ENCODE results near the gene SEPHS1. TPM values are rescaled to one million over a fixed set of nuclear protein-coding genes. Genes with fewer than 3 reads are reported as not detected.

SEPHS1 gene
- total and polyA plus RNA-seq, 2 donors (not counting 3 experiments of a cell fraction or from before 2014, with no cell fraction given) = 40.6 to 55.4 TPM

DNA sequence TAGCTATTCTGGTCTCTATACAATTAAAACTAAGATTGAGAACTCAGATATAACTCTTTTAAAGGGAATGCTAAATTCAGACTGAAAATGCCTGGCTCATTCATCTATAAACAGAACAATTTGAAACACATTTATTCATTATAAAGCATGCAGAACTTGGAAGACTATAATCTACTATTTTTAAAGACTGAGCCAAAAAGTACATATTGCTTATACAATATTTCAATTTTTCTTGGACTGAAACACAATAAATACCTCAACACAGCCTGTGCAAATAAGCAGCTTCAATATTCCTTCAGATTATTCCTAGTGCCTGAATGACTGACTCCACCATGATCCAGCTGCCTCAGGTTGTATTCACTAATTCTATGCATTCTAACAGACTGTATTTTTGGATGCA is 32.7 kb downstream of the SEPHS1 start:
- TF ChIP-seq JUN (IDR thresholded peaks at IDR 0.05; ENCODE audit: borderline replicate concordance, insufficient read depth, insufficient read length, low read depth) (no peak), POLR2A (IDR thresholded peaks at IDR 0.05; ENCODE audit: low read depth, low read length) (no peak), EZH2 (IDR thresholded peaks at IDR 0.05; ENCODE audit: borderline replicate concordance, low read depth, low read length, severe bottlenecking) (no peak)
- TF ChIP-seq, protein P1, sequence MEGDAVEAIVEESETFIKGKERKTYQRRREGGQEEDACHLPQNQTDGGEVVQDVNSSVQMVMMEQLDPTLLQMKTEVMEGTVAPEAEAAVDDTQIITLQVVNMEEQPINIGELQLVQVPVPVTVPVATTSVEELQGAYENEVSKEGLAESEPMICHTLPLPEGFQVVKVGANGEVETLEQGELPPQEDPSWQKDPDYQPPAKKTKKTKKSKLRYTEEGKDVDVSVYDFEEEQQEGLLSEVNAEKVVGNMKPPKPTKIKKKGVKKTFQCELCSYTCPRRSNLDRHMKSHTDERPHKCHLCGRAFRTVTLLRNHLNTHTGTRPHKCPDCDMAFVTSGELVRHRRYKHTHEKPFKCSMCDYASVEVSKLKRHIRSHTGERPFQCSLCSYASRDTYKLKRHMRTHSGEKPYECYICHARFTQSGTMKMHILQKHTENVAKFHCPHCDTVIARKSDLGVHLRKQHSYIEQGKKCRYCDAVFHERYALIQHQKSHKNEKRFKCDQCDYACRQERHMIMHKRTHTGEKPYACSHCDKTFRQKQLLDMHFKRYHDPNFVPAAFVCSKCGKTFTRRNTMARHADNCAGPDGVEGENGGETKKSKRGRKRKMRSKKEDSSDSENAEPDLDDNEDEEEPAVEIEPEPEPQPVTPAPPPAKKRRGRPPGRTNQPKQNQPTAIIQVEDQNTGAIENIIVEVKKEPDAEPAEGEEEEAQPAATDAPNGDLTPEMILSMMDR (IDR thresholded peaks at IDR 0.05; ENCODE audit: extremely low read depth in 1 of 2, insufficient read depth in 1 of 2, low read depth in 1 of 2, low read length in 2 of 2) = no peak
- DNase-seq (ENCODE audit: low read depth, low spot score) (no peak), FAIRE-seq (no peak)
- Histone ChIP-seq H3K9me1 (replicated peaks; ENCODE audit: control insufficient read depth, extremely low read depth, insufficient read depth, low read length) (no peaks in the 10 kb centered on the region), H3K4me2 (ENCODE audit: insufficient read depth, low read length) (no peak overlapping the region), H3K79me2 (ENCODE audit: control insufficient read depth, insufficient read depth, low read length) (no peaks in the 10 kb centered on the region), H3K36me3 (ENCODE audit: control insufficient read depth in 2 of 2, extremely low read depth in 1 of 2, insufficient read depth in 2 of 2, low read length in 2 of 2) (peaks cover 0 to 2% of the 10 kb centered on the region in 2 experiments), H3K4me1 (ENCODE audit: control insufficient read depth, extremely low read depth, insufficient read depth, low read length) (peaks cover 4% of the 10 kb centered on the region), H4K20me1 (replicated peaks; ENCODE audit: control insufficient read depth, extremely low read depth, insufficient read depth, low read length) (no peaks in the 10 kb centered on the region), H2AFZ (ENCODE audit: low read depth, low read length) (no peak overlapping the region), H3K9me3 (replicated peaks; ENCODE audit: control insufficient read depth, insufficient read depth, low read length) (no peaks in the 10 kb centered on the region), H3K9ac (replicated peaks; ENCODE audit: extremely low read depth, insufficient read depth, low read length) (no peak overlapping the region), H3K4me3 (replicated peaks in 1 of 3; ENCODE audit: insufficient read depth in 1 of 3, low read depth in 1 of 3, low read length in 3 of 3) (no peak overlapping the region), H3K27ac (ENCODE audit: insufficient read depth, low read depth, low read length) (no peak overlapping the region), H3K27me3 (ENCODE audit: control insufficient read depth in 2 of 2, insufficient read depth in 2 of 2, low read length in 2 of 2) (no peaks in the 10 kb centered on the region)
- intact Hi-C loops (cut with micrococcal nuclease) = no loop called here
- POLR2A ChIA-PET = no interaction called here
- no TSS peak for BruUV-seq (replicated peaks)
- CTCF ChIA-PET = interaction anchor here (2.1 to 3.9 kb wide), 2 partner anchors 12 to 16 kb away, joined by 7 to 40 read pairs; partner anchors contain the start of gene PHYH
- dilution Hi-C loops (cut with MboI; ENCODE audit: extremely low pct_ligation_motif_present, low sequenced_read_pairs) = no loop called here

DNA sequence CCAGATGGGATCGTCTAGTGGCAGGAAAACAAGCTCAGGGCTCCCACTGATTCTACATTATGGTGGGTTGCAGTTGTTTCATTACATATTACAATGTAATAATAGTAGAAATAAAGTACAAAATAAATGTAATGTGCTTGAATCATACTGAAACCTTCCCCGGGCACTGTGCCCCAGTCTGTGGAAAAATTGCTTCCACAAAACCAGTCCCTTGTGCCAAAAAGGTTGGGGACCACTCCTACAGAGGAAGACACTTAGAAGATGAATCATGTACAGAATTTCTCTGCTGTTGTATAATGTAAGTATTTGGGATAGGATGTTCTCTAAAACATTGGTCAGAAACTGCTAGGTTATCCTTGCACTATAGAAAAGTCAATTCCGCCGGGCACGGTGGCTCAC is 36.9 kb downstream of the SEPHS1 start:
- Histone ChIP-seq H3K27me3 (ENCODE audit: control insufficient read depth in 2 of 2, insufficient read depth in 2 of 2, low read length in 2 of 2) (no peaks in the 10 kb centered on the region), H3K27ac (ENCODE audit: insufficient read depth, low read depth, low read length) (no peak overlapping the region), H3K4me2 (ENCODE audit: insufficient read depth, low read length) (no peak overlapping the region), H2AFZ (ENCODE audit: low read depth, low read length) (no peak overlapping the region), H3K9ac (replicated peaks; ENCODE audit: extremely low read depth, insufficient read depth, low read length) (no peak overlapping the region), H3K79me2 (ENCODE audit: control insufficient read depth, insufficient read depth, low read length) (no peaks in the 10 kb centered on the region), H3K9me3 (replicated peaks; ENCODE audit: control insufficient read depth, insufficient read depth, low read length) (no peaks in the 10 kb centered on the region), H3K4me1 (ENCODE audit: control insufficient read depth, extremely low read depth, insufficient read depth, low read length) (no peaks in the 10 kb centered on the region), H3K9me1 (replicated peaks; ENCODE audit: control insufficient read depth, extremely low read depth, insufficient read depth, low read length) (no peaks in the 10 kb centered on the region), H4K20me1 (replicated peaks; ENCODE audit: control insufficient read depth, extremely low read depth, insufficient read depth, low read length) (no peaks in the 10 kb centered on the region), H3K36me3 (ENCODE audit: control insufficient read depth in 2 of 2, extremely low read depth in 1 of 2, insufficient read depth in 2 of 2, low read length in 2 of 2) (no peaks in the 10 kb centered on the region), H3K4me3 (replicated peaks in 1 of 3; ENCODE audit: insufficient read depth in 1 of 3, low read depth in 1 of 3, low read length in 3 of 3) (no peak overlapping the region)
- DNase-seq (ENCODE audit: low read depth, low spot score) = no peak
- no TSS peak for BruUV-seq (replicated peaks)
- ChIA-PET CTCF (no interaction called here), POLR2A (no interaction called here)
- TF ChIP-seq, protein P1 (IDR thresholded peaks at IDR 0.05; ENCODE audit: extremely low read depth in 1 of 2, insufficient read depth in 1 of 2, low read depth in 1 of 2, low read length in 2 of 2) = no peak
- TF ChIP-seq EZH2 (IDR thresholded peaks at IDR 0.05; ENCODE audit: borderline replicate concordance, low read depth, low read length, severe bottlenecking) (no peak), POLR2A (IDR thresholded peaks at IDR 0.05; ENCODE audit: low read depth, low read length) (no peak)
- dilution Hi-C loops (cut with MboI; ENCODE audit: extremely low pct_ligation_motif_present, low sequenced_read_pairs) (no loop called here), intact Hi-C loops (cut with micrococcal nuclease) (no loop called here)
- no peak for FAIRE-seq

All from endothelial cell of umbilical vein (primary cell).